ENCODE results near the gene ENDOU.

DNA sequence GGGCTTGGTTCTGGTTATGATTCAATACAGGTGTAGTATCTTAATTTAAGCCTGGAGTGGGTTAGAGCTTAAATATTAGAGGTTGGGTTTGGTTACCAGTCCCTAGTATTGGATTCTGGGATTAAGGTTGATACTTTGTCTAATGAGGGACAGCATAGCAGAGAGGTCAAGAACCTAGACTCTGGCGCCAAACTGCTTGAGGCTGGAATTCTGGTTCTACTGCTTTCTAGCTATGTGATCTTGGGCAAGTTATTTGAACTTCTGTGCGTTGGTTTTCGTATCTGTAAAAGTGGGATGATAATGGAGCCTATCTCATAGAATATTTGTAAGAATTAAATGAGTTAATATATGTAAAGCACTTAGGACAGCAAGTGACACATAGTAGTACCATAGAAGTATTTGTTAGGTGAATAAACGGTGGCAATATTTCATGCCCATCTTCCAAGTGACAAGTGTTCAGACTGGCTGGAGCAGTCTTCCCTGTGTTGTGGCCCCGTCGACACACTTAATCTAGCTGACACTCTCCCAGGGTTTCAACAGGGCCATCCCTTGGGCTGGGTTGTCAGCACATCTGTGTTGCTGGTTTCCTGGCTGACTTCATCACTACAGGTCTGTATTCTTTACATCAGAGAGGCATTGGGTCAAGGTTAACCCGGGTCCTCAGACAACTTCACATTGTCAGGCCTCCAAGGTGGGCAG is 3.0 kb downstream of the ENDOU start:
- TF ChIP-seq, protein P1, sequence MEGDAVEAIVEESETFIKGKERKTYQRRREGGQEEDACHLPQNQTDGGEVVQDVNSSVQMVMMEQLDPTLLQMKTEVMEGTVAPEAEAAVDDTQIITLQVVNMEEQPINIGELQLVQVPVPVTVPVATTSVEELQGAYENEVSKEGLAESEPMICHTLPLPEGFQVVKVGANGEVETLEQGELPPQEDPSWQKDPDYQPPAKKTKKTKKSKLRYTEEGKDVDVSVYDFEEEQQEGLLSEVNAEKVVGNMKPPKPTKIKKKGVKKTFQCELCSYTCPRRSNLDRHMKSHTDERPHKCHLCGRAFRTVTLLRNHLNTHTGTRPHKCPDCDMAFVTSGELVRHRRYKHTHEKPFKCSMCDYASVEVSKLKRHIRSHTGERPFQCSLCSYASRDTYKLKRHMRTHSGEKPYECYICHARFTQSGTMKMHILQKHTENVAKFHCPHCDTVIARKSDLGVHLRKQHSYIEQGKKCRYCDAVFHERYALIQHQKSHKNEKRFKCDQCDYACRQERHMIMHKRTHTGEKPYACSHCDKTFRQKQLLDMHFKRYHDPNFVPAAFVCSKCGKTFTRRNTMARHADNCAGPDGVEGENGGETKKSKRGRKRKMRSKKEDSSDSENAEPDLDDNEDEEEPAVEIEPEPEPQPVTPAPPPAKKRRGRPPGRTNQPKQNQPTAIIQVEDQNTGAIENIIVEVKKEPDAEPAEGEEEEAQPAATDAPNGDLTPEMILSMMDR (IDR thresholded peaks at IDR 0.05), result no peak
- TF ChIP-seq POLR2A (IDR thresholded peaks at IDR 0.05), result no peak
